Fibroblast of villous mesenchyme (primary cell): ENCODE measurements around the gene SMCHD1. TPM values are rescaled to one million over a fixed set of nuclear protein-coding genes. Genes with fewer than 3 reads are reported as not detected.

Experiments
- DNase-seq: peaks from one replicate; pipeline ENCODE4 v3.0.0-alpha.2; 2010; ENCODE audit warnings: low read depth
- H3K4me3 ChIP-seq: 2 replicates; pipeline ENCODE4 v1.5.1; 2011; ENCODE audit warnings: low read depth, mild to moderate bottlenecking, low read length
- CTCF ChIP-seq: IDR thresholded peaks from 2 replicates; pipeline ENCODE4 v1.5.1; 2012; ENCODE audit warnings: low read depth, mild to moderate bottlenecking, low read length; ENCODE audit not compliant: insufficient read depth
- total RNA-seq: library from RNA; depleted of rRNA; stranded (reverse); fragments of >200 nt; gene quantifications from 2 replicates; pipeline ENCODE4 v1.2.3, GENCODE V29; 2012

SMCHD1 gene
- total RNA-seq, 1 donor: 104 TPM

- H3K4me3 ChIP-seq: no peak overlapping the region
- no peak for TF ChIP-seq CTCF
- DNase-seq: no peak
Observed at GRCh38 chr18:2839202-2839601, 183.7 kb downstream of the SMCHD1 start.

- no peak overlapping the region for H3K4me3 ChIP-seq
- DNase-seq: no peak
- no peak for TF ChIP-seq CTCF
Observed at GRCh38 chr18:2840521-2840920, 185.0 kb downstream of the SMCHD1 start.

GRCh38 chr18:2843146-2843545 lies 187.6 kb downstream of the SMCHD1 start:
- TF ChIP-seq CTCF: no peak
- H3K4me3 ChIP-seq: no peak overlapping the region

GRCh38 chr18:2845172-2845571 lies 189.6 kb downstream of the SMCHD1 start:
- no peak for TF ChIP-seq CTCF
- DNase-seq: no peak
- no peak overlapping the region for H3K4me3 ChIP-seq

More at GRCh38 chr18:2843146-2843545, 187.6 kb downstream of the SMCHD1 start:
- no peak for DNase-seq

- no peak for TF ChIP-seq CTCF
- DNase-seq: peak; percentile 45
- peak within 1 kb of the TSS; percentile 63 for H3K4me3 ChIP-seq
Observed at GRCh38 chr18:2846636-2847316, 191.2 kb downstream of the SMCHD1 start, which contains the start of gene EMILIN2. TSS of gene EMILIN2 (plus strand) at chr18:2847006. CDS start at chr18:2847189, 183 bp downstream.

GRCh38 chr18:2847317-2848246 lies 192.1 kb downstream of the SMCHD1 start:
- peak; percentile 58 for DNase-seq
- TF ChIP-seq CTCF: no peak
- H3K4me3 ChIP-seq: peak overlapping the region; percentile 55
